SK-N-SH (cell line): ENCODE data around the gene DYRK4. TPM values are rescaled to one million over a fixed set of nuclear protein-coding genes. Genes with fewer than 3 reads are reported as not detected.
A peak's percentile ranks its signal among the peaks of the same experiment; 100 is the strongest.

Experiments
- CTCF ChIA-PET: fragments of 300-600, 350-600 bp; formaldehyde crosslinking; extraction: SDS; loops from one replicate; lab custom pipeline; 2021; lab: Yijun Ruan, JAX
- POLR2A ChIA-PET: fragments of 350-600 bp; sonication (Branson Sonifier 250); formaldehyde crosslinking; extraction: SDS; loops from one replicate; lab custom pipeline; 2020; ENCODE audit warnings: antibody characterized with exemption, inconsistent platforms; lab: Yijun Ruan, JAX
- DNase-seq: peaks from one replicate; pipeline ENCODE4 v3.0.0; 2012
- H2AFZ ChIP-seq: fragments of 200-600 bp; sonication (generic); 2 replicates; pipeline ENCODE4 v1.8.1; 2016; ENCODE audit warnings: antibody characterized with exemption, mild to moderate bottlenecking, low read depth
- H3F3A ChIP-seq: fragments of 200-600 bp; sonication (generic); replicated peaks from 2 replicates; pipeline ENCODE3; 2016; ENCODE audit warnings: antibody characterized with exemption, mild to moderate bottlenecking; ENCODE audit not compliant: insufficient read depth
- H3K27ac ChIP-seq, 2 experiments: fragments of 200-500 bp in 1 of 2; fragments of 200-600 bp in 1 of 2; sonication (Bioruptor generic) in 1 of 2; sonication (generic), shearing (Covaris generic) in 1 of 2; 2 replicates each; pipeline versions ENCODE4 v1.5.1 to v1.6.1; 2014 to 2016; ENCODE audit warnings: low read depth in 2 of 2, inconsistent platforms in 1 of 2, low read length in 1 of 2, mild to moderate bottlenecking in 1 of 2, mixed read lengths in 1 of 2
- H3K27me3 ChIP-seq: fragments of 200-600 bp; sonication (generic), shearing (Covaris generic); 2 replicates; pipeline ENCODE4 v1.6.1; 2016; ENCODE audit warnings: mixed run types; ENCODE audit not compliant: insufficient read depth
- H3K36me3 ChIP-seq, 2 experiments: fragments of 200-500 bp in 1 of 2; fragments of 200-600 bp in 1 of 2; sonication (Bioruptor generic) in 1 of 2; sonication (generic) in 1 of 2; replicated peaks in 1 of 2; 2 replicates each; pipeline versions ENCODE3 to v1.5.1; 2014 to 2016; ENCODE audit warnings: low read length in 1 of 2, mild to moderate bottlenecking in 1 of 2; ENCODE audit not compliant: insufficient read depth in 2 of 2, control insufficient read depth in 1 of 2
- H3K4me1 ChIP-seq, 2 experiments: fragments of 200-500 bp in 1 of 2; fragments of 200-600 bp in 1 of 2; sonication (Bioruptor generic) in 1 of 2; sonication (generic), shearing (Covaris generic) in 1 of 2; 2 replicates each; pipeline versions ENCODE4 v1.5.1 to v1.6.1; 2014 to 2016; ENCODE audit warnings: low read depth in 1 of 2, low read length in 1 of 2, mixed run types in 1 of 2; ENCODE audit not compliant: insufficient read depth in 2 of 2, control insufficient read depth in 1 of 2
- H3K4me2 ChIP-seq: fragments of 200-600 bp; sonication (generic), shearing (Covaris generic); 2 replicates; pipeline ENCODE4 v1.6.1; 2017; ENCODE audit warnings: mixed run types
- H3K4me3 ChIP-seq, 2 experiments: fragments of 200-500 bp in 1 of 2; fragments of 200-600 bp in 1 of 2; sonication (Bioruptor generic) in 1 of 2; sonication (generic), shearing (Covaris generic) in 1 of 2; 2 replicates each; pipeline versions ENCODE4 v1.5.1 to v1.8.1; 2014 to 2016; ENCODE audit warnings: low read depth in 2 of 2, inconsistent platforms in 1 of 2, low read length in 1 of 2, mild to moderate bottlenecking in 1 of 2, mixed read lengths in 1 of 2, moderate library complexity in 1 of 2
- H3K79me2 ChIP-seq: fragments of 200-600 bp; sonication (generic); 2 replicates; pipeline ENCODE4 v1.8.1; 2017; ENCODE audit warnings: mild to moderate bottlenecking; ENCODE audit not compliant: insufficient read depth
- H3K9ac ChIP-seq: fragments of 200-600 bp; sonication (generic); 2 replicates; pipeline ENCODE4 v1.6.1; 2017; ENCODE audit warnings: mixed run types
- H3K9me2 ChIP-seq: fragments of 200-600 bp; sonication (generic); 2 replicates; pipeline ENCODE4 v1.6.1; 2017; ENCODE audit warnings: mixed run types
- H3K9me3 ChIP-seq: fragments of 200-600 bp; sonication (generic); 2 replicates; pipeline ENCODE4 v1.6.1; 2017; ENCODE audit warnings: mixed run types, mild to moderate bottlenecking, moderate library complexity
- H4K20me1 ChIP-seq: fragments of 200-600 bp; sonication (generic); 2 replicates; pipeline ENCODE4 v1.6.1; 2017; ENCODE audit warnings: mild to moderate bottlenecking, mixed run types; ENCODE audit not compliant: insufficient read depth
- FOSL2 ChIP-seq: IDR thresholded peaks from 2 replicates; pipeline ENCODE4 v1.4.0; 2012; ENCODE audit warnings: low read depth, mild to moderate bottlenecking, moderate library complexity, borderline replicate concordance
- GATA2 ChIP-seq: sonication (generic); formaldehyde crosslinking; IDR thresholded peaks from 2 replicates; pipeline ENCODE4 v1.5.0; 2020; ENCODE audit warnings: mild to moderate bottlenecking, missing genetic modification reagents
- MXI1 ChIP-seq: IDR thresholded peaks from 2 replicates; pipeline ENCODE4 v1.6.1; 2012; ENCODE audit warnings: mild to moderate bottlenecking, low read depth, low read length, improper control_type of control experiment
- NRF1 ChIP-seq: IDR thresholded peaks from 2 replicates; pipeline ENCODE4 v1.6.1; 2012; ENCODE audit warnings: low read depth, mild to moderate bottlenecking, low read length
- RAD21 ChIP-seq: IDR thresholded peaks from 2 replicates; pipeline ENCODE4 v1.6.1; 2012; ENCODE audit warnings: mild to moderate bottlenecking, low read length
- RCOR1 ChIP-seq: fragments of 150-350 bp; IDR thresholded peaks from 2 replicates; pipeline ENCODE4 v1.6.1; 2017; ENCODE audit warnings: antibody characterized with exemption, low read length
- RXRA ChIP-seq: IDR thresholded peaks from 2 replicates; pipeline ENCODE4 v1.4.0; 2012; ENCODE audit warnings: low read depth, mild to moderate bottlenecking, borderline replicate concordance
- SMC3 ChIP-seq: IDR thresholded peaks from 2 replicates; pipeline ENCODE4 v1.6.1; 2012; ENCODE audit warnings: low read depth, low read length, improper control_type of control experiment
- TEAD4 ChIP-seq: IDR thresholded peaks from 2 replicates; pipeline ENCODE4 v1.4.0; 2012; ENCODE audit warnings: mild to moderate bottlenecking, borderline replicate concordance; ENCODE audit not compliant: insufficient read depth
- WGBS: methylation state at CpG from one replicate; pipeline ENCODE4 v1.1.6; 2017; ENCODE audit warnings: low lambda C conversion rate; 5-methylcytosine and 5-hydroxymethylcytosine counted together
- polyA plus RNA-seq, 3 experiments: library from polyadenylated mRNA; depleted of rRNA; stranded (reverse); fragments of >200 nt; gene quantifications; 2 replicates each; pipeline ENCODE4 v1.2.3, GENCODE V29; 2012
- TF ChIP-seq, protein P1 (sequence below): fragments of 200-600 bp; sonication (generic); IDR thresholded peaks from 2 replicates; pipeline ENCODE4 v1.6.1; 2017; ENCODE audit warnings: antibody characterized with exemption, mild to moderate bottlenecking, moderate library complexity
- TF ChIP-seq, protein P2 (sequence below): fragments of 150-350 bp; IDR thresholded peaks from 2 replicates; pipeline ENCODE4 v1.6.1; 2016; ENCODE audit warnings: mild to moderate bottlenecking, low read depth, low read length
- TF ChIP-seq, protein P3 (sequence below): fragments of 150-350 bp; IDR thresholded peaks from 2 replicates; pipeline ENCODE4 v1.6.1; 2017; ENCODE audit warnings: antibody characterized with exemption, low read length, low read depth, borderline replicate concordance

DYRK4 gene
- polyA plus RNA-seq, 1 of the 3 experiments (the other 2 are of a cell fraction): 38.6 TPM

DNA sequence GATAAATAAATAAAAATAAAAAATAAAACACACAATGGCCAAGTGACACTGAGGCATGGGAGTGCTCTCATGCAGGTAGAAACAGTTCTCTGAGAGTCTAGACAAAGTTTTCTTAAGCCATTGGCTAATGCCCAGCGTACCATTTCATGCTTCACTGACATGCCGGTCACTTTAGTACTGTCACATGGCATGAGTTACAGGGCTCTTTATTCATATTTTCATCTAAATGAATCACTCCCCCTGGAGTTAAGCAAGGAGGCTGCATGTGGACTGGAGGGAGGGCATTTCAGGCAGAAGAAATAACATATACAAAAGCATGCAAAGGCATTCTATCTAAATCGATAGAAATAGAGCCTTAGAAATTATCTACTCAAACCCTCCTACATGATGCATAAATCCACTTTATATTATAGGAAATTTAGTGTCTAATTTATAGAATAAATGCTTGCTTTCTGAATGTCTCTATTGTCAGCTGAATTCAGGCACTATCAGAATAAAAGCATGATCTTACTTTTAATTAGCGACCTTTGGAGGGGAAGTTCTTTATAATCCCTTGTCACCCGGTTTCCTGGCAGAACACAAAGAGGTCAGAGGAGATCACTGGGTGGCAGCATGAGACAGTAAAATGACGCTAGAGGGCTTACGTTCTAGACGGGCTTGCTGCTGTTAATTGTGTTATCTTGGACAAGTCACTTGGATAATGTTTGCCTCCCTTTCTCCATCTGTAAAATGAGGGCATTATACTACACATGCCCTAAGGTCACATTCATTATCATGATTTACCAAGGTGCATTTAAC lies 17.5 kb downstream of the DYRK4 start:
- Histone ChIP-seq H3K9ac (no peak overlapping the region), H3K27ac (no peak overlapping the region), H3K4me2 (no peak overlapping the region), H3F3A (no peaks in the 10 kb centered on the region), H3K9me2 (no peaks in the 10 kb centered on the region), H4K20me1 (no peaks in the 10 kb centered on the region), H3K79me2 (no peaks in the 10 kb centered on the region), H3K36me3 (no peaks in the 10 kb centered on the region), H2AFZ (no peak overlapping the region), H3K27me3 (peaks cover 29% of the 10 kb centered on the region; the same call in 1 of the 2 replicates), H3K4me3 (no peak overlapping the region), H3K4me1 (no peaks in the 10 kb centered on the region), H3K9me3 (no peaks in the 10 kb centered on the region)
- ChIA-PET CTCF (interaction anchor here (0.6 to 2.9 kb wide), 11 partner anchors 10 to 273 kb away, joined by 3 to 21 read pairs (median 5); no protein-coding TSS in a partner anchor), POLR2A (no interaction called here)
- peak; percentile 54 for DNase-seq
- TF ChIP-seq, protein P1, sequence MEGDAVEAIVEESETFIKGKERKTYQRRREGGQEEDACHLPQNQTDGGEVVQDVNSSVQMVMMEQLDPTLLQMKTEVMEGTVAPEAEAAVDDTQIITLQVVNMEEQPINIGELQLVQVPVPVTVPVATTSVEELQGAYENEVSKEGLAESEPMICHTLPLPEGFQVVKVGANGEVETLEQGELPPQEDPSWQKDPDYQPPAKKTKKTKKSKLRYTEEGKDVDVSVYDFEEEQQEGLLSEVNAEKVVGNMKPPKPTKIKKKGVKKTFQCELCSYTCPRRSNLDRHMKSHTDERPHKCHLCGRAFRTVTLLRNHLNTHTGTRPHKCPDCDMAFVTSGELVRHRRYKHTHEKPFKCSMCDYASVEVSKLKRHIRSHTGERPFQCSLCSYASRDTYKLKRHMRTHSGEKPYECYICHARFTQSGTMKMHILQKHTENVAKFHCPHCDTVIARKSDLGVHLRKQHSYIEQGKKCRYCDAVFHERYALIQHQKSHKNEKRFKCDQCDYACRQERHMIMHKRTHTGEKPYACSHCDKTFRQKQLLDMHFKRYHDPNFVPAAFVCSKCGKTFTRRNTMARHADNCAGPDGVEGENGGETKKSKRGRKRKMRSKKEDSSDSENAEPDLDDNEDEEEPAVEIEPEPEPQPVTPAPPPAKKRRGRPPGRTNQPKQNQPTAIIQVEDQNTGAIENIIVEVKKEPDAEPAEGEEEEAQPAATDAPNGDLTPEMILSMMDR: peak; percentile 37; the same call in 1 of the 2 replicates
- TF ChIP-seq, protein P2, sequence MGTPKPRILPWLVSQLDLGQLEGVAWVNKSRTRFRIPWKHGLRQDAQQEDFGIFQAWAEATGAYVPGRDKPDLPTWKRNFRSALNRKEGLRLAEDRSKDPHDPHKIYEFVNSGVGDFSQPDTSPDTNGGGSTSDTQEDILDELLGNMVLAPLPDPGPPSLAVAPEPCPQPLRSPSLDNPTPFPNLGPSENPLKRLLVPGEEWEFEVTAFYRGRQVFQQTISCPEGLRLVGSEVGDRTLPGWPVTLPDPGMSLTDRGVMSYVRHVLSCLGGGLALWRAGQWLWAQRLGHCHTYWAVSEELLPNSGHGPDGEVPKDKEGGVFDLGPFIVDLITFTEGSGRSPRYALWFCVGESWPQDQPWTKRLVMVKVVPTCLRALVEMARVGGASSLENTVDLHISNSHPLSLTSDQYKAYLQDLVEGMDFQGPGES: no peak
- TF ChIP-seq, protein P3, sequence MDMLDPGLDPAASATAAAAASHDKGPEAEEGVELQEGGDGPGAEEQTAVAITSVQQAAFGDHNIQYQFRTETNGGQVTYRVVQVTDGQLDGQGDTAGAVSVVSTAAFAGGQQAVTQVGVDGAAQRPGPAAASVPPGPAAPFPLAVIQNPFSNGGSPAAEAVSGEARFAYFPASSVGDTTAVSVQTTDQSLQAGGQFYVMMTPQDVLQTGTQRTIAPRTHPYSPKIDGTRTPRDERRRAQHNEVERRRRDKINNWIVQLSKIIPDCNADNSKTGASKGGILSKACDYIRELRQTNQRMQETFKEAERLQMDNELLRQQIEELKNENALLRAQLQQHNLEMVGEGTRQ: no peak
- TF ChIP-seq RAD21 (peak; percentile 76), FOSL2 (no peak), GATA2 (CRISPR knock-in tag) (no peak), SMC3 (peak; percentile 30; the same call in 1 of the 2 replicates), TEAD4 (no peak)
- WGBS: 9% methylated on average over 8 of the region's 8 CpGs

DNA sequence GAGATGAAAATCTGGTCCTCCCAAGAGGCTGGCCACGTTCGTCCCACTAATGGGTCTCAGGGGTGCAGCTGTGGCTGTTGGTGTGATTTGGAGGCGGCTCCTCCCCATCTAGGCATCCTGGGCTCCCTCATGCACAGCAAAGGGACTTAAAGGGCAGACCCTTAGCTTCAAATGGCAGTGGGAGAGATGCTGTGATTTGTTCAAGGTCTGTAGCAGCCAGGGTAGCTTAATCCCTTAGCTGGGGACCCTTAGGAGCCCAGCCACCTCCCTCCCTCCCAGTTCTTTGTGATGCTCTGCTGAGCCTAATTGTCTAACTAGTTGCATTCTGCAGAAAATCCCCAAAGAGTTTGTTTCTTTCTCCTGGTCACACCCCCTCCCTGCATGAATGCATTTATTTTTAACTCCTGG lies 18.3 kb downstream of the DYRK4 start:
- ChIA-PET POLR2A (no interaction called here), CTCF (interaction anchor here (0.8 to 2.9 kb wide), 10 partner anchors 9 to 182 kb away, joined by 3 to 21 read pairs (median 6); no protein-coding TSS in a partner anchor)
- H2AFZ ChIP-seq: no peak overlapping the region
- no peaks in the 10 kb centered on the region for H3K9me3 ChIP-seq
- H4K20me1 ChIP-seq: no peaks in the 10 kb centered on the region
- H3K9me2 ChIP-seq: no peaks in the 10 kb centered on the region
- H3K27ac ChIP-seq: no peak overlapping the region
- H3K9ac ChIP-seq: no peak overlapping the region
- no peak overlapping the region for H3K4me2 ChIP-seq
- H3K4me3 ChIP-seq: no peak overlapping the region
- no peaks in the 10 kb centered on the region for H3F3A ChIP-seq
- peaks cover 29% of the 10 kb centered on the region; the same call in 1 of the 2 replicates for H3K27me3 ChIP-seq
- H3K79me2 ChIP-seq: no peaks in the 10 kb centered on the region
- H3K36me3 ChIP-seq: no peaks in the 10 kb centered on the region
- 27% methylated on average over 3 of the region's 3 CpGs for WGBS
- H3K4me1 ChIP-seq: no peaks in the 10 kb centered on the region
- no peak for DNase-seq
- no peak for TF ChIP-seq FOSL2
- TF ChIP-seq RXRA: no peak
- TF ChIP-seq NRF1: no peak
- no peak for TF ChIP-seq RCOR1
- TF ChIP-seq MXI1: no peak
- TF ChIP-seq GATA2 (CRISPR knock-in tag): no peak
